ENCODE data around the gene RHOA.

Gene RHOA

DNA sequence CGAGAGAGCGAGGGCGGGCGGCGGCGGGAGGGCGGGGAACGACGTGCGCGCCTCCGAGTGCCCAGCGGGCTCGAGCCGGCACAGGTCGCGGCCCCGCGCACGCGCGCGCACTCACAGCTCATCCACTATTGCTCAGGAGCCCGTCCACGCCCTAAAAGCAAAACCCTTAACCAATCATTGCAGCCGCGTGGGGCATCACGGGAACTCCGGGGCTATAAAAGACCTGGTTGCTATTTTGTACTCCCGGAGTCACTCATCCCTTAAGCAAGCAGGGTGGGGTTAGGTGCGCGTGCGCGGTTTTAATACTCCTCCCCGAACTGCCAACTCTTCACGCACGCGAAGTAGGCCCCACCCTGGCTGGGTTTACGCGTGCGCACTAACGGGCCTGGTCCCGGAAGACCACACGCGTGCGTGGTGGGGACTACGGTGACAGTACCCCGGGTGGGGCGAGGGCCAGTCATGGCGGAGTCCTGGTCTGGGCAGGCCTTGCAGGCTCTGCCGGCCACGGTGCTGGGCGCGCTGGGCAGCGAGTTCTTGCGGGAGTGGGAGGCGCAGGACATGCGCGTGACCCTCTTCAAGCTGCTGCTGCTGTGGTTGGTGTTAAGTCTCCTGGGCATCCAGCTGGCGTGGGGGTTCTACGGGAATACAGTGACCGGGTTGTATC, at the start of gene RHOA, which contains the start of gene TCTA:
Gene RHOA, minus strand, starts transcription at position 9 of the 664 bp plus-strand sequence. CDS start 36,387 bp downstream, outside the sequence.
Gene TCTA, plus strand, starts transcription at position 456 of the 664 bp plus-strand sequence. Its CDS starts 4 bp downstream, at position 460.
- DNase-seq (ENCODE audit: low read depth in 2 of 2), result peak; percentile 96 to 99

DNA sequence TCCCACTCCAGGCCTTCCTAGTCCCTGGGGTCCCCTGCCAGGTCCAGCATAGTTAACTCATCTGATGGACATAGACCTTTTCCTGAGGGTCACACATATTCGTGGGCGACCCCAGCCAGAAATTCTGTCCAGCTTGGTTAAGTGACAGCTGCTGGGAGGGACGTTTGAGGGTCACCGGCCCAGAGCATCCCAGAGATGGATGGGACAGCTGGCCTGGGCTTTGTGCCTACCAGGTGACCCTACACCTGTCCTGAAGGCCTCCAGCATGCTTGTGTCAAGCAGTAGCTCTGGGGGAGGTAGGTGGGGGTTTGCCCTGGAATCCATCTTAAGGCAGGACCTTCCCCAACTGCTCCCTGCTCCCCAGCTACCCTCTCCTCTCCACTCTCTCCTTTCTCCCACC, 49.2 kb upstream of the RHOA start:
- DNase-seq (ENCODE audit: low read depth in 2 of 2), result no peak

- no peak for DNase-seq (ENCODE audit: low read depth in 2 of 2)
Measured at GRCh38 chr3:49460188-49460890, 48.6 kb upstream of the RHOA start.

DNA sequence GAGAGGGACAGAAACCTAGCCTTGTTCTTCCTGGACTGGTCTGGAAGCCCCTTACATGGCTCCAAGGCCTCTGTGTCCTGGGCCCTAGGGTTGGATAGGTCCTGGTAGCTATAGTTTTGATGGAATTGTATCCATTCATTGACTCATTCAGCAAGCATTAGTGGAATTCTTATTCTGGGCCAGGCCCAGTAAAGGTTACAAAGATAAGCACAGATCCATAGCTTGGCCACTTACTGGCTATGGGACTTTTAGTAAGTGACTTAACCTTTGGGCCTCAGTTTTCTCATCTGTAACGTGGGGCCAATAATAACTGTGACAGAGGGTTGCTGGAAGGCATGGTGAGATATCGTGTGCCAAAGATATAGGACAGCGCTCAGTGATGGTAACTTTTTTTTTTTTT, 44.7 kb upstream of the RHOA start:
- no peak for DNase-seq (ENCODE audit: low read depth in 2 of 2)

- DNase-seq (ENCODE audit: low read depth in 2 of 2), result no peak
Measured at GRCh38 chr3:49454898-49455681, 43.3 kb upstream of the RHOA start.

DNA sequence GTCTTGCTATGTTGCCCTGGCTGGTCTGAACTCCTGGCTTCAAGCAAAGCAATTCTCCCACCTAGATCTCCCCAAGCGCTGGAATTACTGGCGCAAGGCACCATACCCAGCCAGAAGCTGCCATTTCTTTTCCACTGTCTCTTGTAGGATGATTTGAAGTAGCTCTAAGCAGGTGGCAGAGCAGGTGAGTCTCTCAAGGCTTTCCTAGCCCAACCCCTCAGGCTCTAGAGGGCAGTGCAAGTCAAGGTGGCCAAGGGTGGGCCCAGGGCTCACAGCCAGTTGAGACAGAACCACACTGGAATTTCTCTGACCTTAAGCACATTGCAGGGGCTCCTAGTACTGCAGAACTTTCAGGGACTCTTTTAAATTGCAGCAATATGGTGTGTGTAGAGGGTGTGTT, 42.7 kb upstream of the RHOA start:
- no peak for DNase-seq (ENCODE audit: low read depth in 2 of 2)

GRCh38 chr3:49453621-49454020, 41.8 kb upstream of the RHOA start:
- no peak for DNase-seq (ENCODE audit: low read depth in 2 of 2)

DNA sequence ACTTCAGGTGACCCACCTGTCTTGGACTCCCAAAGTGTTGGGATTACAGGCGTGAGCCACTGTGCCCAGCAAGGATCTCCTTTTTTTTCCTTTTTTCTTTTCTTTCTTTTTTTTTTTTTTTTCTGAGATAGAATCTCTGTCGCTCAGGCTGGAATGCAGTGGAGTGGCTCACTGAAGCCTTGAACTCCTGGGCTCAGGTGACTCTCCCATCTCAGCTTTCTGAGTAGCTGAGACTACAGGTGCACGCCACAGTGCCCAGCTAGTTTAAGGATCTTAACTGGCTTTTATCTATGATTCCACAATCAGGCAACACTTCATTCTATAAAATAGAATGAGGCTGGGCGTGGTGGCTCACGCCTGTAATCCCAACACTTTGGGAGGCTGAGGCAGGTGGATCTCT, 33.6 kb upstream of the RHOA start:
- no peak for DNase-seq (ENCODE audit: low read depth in 2 of 2)

DNA sequence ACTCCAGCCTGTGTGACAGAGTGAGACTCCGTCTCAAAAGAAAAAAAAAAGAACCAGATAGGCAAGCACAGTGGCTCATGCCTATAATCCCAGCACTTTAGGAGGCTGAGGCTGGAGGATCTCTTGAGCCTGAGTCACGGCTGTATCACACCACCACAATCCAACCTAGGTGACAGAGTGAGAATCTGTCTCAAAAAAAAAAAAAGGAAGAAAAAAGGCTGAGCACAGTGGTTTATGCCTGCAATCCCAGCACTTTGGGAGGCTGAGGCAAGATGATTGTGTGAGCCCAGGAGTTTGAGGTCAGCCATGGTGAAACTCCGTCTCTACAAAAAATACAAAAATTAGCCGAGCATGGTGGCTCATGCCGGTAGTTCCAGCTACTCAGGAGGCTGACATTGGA, 23.0 kb upstream of the RHOA start:
- DNase-seq (ENCODE audit: low read depth in 2 of 2), result no peak

- no peak for DNase-seq (ENCODE audit: low read depth in 2 of 2)
Measured at GRCh38 chr3:49428752-49429080, 16.9 kb upstream of the RHOA start.

DNA sequence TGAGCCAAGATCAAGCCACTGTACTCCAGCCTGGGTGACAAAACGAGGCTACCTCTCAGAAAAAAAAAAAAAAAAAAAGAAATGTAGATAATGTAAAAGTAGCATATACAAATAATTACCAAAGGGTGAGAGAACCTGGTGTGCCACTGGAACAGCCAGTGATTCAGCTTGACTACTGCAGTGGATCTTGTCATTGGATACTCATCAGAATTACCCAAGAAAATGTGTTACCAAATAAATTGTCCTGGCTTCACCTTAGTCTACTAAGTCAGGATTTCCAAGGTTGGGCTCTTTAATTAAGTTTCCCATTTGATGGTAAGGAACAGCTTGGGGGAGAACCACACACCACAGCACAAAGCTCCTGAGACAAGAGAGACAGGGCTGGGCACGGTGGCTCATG, 15.8 kb upstream of the RHOA start:
- DNase-seq (ENCODE audit: low read depth in 2 of 2), result no peak

DNA sequence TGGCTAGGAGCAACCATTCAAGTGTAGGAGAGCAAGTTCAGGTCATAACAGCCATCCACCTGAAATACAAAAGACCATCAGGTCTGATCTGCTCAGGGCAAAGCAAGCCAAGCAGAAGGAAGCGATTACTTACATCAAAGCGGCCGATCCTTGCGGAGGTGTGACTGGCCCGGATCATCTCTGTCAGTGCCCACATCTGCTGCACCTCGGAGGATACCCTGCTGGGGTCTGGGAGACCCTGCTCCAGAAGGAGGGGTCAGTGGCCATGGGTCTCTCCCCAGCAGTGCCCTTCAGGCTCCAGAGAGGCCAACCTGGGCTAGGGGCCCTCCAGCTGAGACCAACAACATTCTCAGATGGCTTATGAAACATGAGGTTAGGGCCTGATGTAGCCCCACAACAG, 13.0 kb upstream of the RHOA start:
- no peak for DNase-seq (ENCODE audit: low read depth in 2 of 2)

DNA sequence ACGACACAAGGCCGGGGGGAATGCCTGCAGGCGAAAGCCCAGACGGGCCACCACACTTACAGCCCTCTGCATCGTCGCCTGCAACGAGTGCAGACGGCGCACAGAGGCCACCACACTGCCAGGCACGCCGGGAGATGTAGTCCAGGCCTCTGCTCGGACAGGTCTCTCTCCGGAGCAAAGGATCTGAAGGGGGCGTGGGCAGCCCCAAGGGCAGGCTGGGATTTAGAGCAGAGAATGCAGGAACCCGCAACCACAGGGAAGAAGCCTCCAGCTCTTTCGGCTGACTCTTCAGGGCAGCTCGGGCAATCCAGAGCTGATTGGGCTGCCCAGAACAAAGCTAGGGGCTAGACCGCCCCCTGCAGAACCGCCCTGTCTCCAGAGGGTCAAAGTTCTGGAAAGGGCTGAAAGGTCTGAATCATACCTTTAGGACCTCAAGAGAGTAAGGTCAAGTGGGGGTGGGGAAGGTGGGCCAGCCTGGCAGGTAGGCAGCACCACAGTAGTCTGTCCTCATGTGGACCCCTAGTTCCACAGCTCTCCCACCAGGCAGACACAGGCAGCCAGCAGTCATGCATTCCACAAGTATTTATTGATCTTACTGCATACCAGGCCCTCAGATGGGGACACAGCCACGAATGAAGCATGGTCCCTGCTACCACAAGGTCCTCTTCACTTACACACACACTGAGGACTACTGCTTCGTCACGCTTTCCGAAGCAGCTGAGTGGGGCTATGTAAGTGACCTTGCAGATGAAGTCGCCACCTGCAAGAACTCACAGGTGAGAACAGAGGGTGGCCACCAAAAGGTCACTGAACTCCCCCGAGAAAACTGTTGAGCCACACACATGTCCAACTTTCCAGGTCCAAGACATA, 10.8 kb upstream of the RHOA start, which contains the start of gene AMT:
Gene AMT, minus strand, starts transcription at position 95 of the 870 bp plus-strand sequence. Its CDS starts 23 bp downstream, at position 72.
- DNase-seq (ENCODE audit: low read depth in 2 of 2), result no peak

- no peak for DNase-seq (ENCODE audit: low read depth in 2 of 2)
Measured at GRCh38 chr3:49421890-49422378, 10.2 kb upstream of the RHOA start.

DNA sequence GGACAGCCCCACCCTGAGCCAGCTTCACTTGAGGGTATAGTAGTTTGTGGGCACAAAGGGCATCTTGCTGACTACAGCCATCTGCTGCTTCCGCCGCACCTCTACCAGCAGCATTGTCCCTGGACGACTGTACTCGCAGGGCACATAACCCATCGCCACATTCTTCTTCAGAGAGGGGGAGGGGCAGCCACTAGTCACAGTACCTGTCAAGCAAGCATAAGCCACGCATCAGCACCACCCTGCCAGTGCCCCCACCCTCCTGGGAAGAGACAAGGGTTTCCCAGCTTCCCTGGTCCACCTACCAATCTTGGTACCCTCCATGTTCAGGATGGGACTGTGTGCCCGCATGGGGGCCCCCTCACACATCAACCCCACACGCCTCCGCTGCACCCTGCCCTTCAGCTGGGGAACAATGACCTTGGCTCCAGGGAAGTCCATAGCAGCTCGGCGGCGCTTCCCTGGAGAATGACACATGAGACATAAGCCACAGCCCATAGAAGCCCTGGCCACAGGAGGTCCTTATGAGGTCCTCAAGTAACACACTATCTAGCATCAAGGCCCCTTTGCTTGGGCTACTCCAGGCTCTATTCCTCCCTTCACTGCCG, 5.8 kb upstream of the RHOA start:
- no peak for DNase-seq (ENCODE audit: low read depth in 2 of 2)

DNA sequence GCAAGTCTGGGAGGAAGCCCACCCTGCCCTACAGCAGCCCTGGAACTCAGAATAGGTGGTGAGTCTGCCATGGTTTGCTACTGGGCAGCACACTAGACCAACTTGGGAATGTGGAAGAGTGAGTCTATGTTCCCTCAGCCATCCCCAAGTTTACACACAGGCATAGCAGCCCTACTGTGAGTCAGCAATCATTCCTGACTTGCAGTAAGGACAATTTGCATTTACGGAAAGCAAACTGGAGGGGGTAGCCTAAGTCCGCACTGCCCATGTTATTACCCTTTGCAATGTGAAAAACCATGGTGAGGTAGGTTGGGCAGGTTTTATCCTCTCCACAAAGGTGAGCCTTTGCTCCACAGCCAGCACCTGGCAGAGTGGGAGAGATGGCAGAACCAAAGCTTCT, 5.1 kb upstream of the RHOA start:
- no peak for DNase-seq (ENCODE audit: low read depth in 2 of 2)

GRCh38 chr3:49415931-49416601, 4.3 kb upstream of the RHOA start:
- peak; percentile 40 to 50 for DNase-seq (ENCODE audit: low read depth in 2 of 2)

DNA sequence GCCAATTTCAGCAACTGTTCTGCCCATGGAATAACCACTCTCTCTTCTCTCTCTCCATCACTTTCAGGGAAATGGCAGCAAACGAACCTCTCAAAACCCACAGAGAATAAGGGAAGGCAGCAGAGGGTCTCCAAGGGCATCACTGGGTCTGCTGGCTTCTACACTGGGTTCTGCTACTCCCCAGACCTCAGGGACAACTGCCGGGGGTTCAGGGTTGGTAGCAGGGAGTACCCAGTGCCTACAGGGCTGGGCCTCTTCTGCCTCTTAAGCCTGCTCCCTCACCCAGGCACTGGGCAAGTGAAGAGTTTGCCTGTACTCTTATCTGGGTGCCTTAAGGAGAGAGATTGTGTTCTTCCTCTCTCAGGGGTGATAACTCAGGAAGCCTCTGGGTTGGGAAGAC, 3.0 kb upstream of the RHOA start:
- DNase-seq (ENCODE audit: low read depth in 2 of 2), result no peak

DNA sequence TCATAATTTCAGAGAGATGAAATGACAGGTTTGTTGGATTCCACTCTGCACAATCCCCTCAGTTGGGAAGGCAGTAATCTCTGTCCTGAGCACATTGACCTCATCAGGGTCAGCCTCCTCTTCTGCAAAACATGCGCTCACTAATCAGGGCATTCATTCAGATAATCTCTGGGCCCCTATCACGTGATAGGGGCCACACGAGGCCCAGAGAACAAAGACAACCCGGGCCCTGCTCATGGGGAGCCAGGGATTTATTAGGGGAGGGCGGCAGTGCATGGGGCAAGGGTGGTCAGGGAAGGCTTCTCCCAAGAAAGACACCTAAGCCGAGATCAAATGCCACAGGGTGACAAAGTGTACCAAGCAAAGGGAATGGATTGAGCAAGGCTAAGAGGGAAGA, 1.6 kb upstream of the RHOA start:
- no peak for DNase-seq (ENCODE audit: low read depth in 2 of 2)

DNA sequence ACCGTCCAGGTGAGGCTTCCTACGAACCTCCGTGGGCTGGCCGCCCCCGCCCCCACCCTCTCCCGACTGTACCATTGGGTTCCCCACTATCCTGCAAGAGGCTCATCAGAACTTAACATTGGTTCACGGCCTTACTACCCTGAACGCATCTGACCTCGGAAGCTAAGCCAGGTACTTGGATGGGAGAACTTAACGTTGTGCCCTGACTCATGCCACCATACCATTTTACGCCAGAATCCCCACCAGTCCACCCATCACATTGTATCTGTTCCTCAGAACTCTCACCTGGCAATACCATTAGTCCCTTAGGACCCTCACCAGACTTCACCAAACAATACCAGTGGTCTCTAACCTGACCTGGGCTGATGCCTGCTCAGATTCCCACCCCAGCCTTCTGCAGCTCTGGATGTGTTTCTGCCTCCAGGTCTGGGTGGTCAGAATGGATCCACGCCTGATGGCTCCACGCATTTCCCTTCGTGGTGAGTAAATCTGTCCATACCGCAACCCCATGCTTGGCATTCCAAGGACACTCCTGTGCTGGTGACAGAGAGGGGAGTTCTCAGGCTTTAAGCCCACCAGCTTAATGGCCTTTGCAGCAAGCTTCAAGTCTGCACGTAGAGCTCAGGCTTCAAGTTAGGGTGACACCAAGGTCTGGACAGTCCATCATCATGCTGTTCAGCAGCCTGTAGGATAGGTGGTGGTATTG, 1.0 kb upstream of the RHOA start:
- no peak for DNase-seq (ENCODE audit: low read depth in 2 of 2)
